ENCODE measurements around the gene CELSR3. TPM values are rescaled to one million over a fixed set of nuclear protein-coding genes. Genes with fewer than 3 reads are reported as not detected.

CELSR3 gene
- total RNA-seq, 1 experiment from 2014 or later, result 7.7 TPM

DNA sequence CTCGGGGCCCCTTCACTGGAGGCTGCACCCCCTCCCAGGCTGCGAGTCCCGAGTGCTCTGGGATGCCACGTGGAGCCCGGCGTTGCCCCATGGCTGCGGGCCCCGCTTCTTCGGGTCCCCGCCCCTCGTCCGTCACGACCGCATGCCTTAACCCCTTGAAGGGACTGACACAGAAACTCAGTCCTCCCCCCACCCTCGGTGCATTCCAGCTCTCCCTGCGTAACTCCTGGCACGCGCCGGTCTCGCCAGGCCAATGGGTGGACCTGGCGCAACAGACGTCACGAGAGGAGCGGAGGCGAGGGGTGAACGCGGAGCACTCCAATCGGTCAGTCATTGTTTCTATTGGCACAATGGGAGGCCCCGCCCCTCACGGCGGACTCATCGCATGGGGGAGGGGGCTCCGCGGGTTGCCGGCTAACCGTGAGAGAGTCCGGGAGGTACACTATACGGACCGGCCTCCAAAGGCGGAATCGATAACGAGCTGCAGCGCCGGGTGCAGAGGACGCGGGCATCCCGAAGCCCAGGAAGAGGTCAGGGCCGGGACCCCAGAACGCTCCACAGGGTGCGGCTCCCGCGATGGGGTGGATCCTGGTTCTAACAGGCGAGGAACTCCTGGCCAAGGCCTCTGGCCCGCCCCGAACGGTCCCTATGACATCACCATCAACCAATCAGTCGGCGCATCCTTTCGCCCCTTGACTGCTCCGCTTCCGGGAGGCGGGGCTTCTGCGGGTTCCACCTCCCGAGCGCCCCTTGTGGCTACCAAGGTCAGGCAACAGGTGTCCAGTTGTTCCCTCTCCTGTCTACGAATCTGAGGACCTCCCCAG, 1.0 kb upstream of the CELSR3 start:
- Histone ChIP-seq H3K4me1 (ENCODE audit: control insufficient read depth, insufficient read depth, low read length) (no peaks in the 10 kb centered on the region), H3K4me3 (ENCODE audit: low read depth in 2 of 2, low read length in 2 of 2) (peak overlapping the region; percentile 52 to 61), H3K27ac (ENCODE audit: low read length) (peak overlapping the region; percentile 88), H3K27me3 (ENCODE audit: control insufficient read depth, insufficient read depth, low read length) (no peaks in the 10 kb centered on the region), H3K9me3 (ENCODE audit: control insufficient read depth, insufficient read depth, low read depth, low read length) (no peaks in the 10 kb centered on the region), H3K36me3 (ENCODE audit: control insufficient read depth, insufficient read depth, low read length) (no peaks in the 10 kb centered on the region)
- no TSS peak for BruUV-seq (replicated peaks)
- peak in 1 of 2 experiments; percentile 50; a peak in 1 of 4 replicates for TF ChIP-seq REST (IDR thresholded peaks at IDR 0.05; ENCODE audit: insufficient read depth in 1 of 2, low read depth in 2 of 2, low read length in 1 of 2)
- TF ChIP-seq TCF7L2 (IDR thresholded peaks at IDR 0.05; ENCODE audit: low read depth, low read length), result no peak
- TF ChIP-seq, protein P1, sequence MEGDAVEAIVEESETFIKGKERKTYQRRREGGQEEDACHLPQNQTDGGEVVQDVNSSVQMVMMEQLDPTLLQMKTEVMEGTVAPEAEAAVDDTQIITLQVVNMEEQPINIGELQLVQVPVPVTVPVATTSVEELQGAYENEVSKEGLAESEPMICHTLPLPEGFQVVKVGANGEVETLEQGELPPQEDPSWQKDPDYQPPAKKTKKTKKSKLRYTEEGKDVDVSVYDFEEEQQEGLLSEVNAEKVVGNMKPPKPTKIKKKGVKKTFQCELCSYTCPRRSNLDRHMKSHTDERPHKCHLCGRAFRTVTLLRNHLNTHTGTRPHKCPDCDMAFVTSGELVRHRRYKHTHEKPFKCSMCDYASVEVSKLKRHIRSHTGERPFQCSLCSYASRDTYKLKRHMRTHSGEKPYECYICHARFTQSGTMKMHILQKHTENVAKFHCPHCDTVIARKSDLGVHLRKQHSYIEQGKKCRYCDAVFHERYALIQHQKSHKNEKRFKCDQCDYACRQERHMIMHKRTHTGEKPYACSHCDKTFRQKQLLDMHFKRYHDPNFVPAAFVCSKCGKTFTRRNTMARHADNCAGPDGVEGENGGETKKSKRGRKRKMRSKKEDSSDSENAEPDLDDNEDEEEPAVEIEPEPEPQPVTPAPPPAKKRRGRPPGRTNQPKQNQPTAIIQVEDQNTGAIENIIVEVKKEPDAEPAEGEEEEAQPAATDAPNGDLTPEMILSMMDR (IDR thresholded peaks at IDR 0.05), result peak; percentile 87
- peak; percentile 87 for TF ChIP-seq POLR2AphosphoS5 (IDR thresholded peaks at IDR 0.05; ENCODE audit: low read depth, low read length)
- no peak for TF ChIP-seq SIN3A (IDR thresholded peaks at IDR 0.05; ENCODE audit: borderline replicate concordance, insufficient read depth, low read depth, low read length)
- DNase-seq (ENCODE audit: low read depth, low spot score) (peak; percentile 87), ATAC-seq (peak; percentile 97)
- POLR2A ChIA-PET, result no interaction called here
- intact Hi-C loops (cut with micrococcal nuclease; ENCODE audit: unreplicated experiment) (no loop called here), in situ Hi-C loops (cut with HindIII; ENCODE audit: low pct_unique_long_range_greater_than_20kb, low sequenced_read_pairs) (no loop called here)
- CTCF ChIA-PET, result no interaction called here

- intact Hi-C loops (cut with micrococcal nuclease; ENCODE audit: unreplicated experiment) (no loop called here), in situ Hi-C loops (cut with HindIII; ENCODE audit: low pct_unique_long_range_greater_than_20kb, low sequenced_read_pairs) (no loop called here)
- Histone ChIP-seq H3K27ac (ENCODE audit: low read length) (no peak overlapping the region), H3K4me1 (ENCODE audit: control insufficient read depth, insufficient read depth, low read length) (no peaks in the 10 kb centered on the region), H3K9me3 (ENCODE audit: control insufficient read depth, insufficient read depth, low read depth, low read length) (no peaks in the 10 kb centered on the region), H3K36me3 (ENCODE audit: control insufficient read depth, insufficient read depth, low read length) (no peaks in the 10 kb centered on the region), H3K4me3 (ENCODE audit: low read depth in 2 of 2, low read length in 2 of 2) (peak overlapping the region in 1 of 2 experiments; percentile 52; a peak in 1 of 4 replicates), H3K27me3 (ENCODE audit: control insufficient read depth, insufficient read depth, low read length) (no peaks in the 10 kb centered on the region)
- no peak for DNase-seq (ENCODE audit: low read depth, low spot score)
- no peak for ATAC-seq
- TF ChIP-seq POLR2AphosphoS5 (IDR thresholded peaks at IDR 0.05; ENCODE audit: low read depth, low read length) (no peak), REST (IDR thresholded peaks at IDR 0.05; ENCODE audit: insufficient read depth in 1 of 2, low read depth in 2 of 2, low read length in 1 of 2) (no peak), TCF7L2 (IDR thresholded peaks at IDR 0.05; ENCODE audit: low read depth, low read length) (no peak), SIN3A (IDR thresholded peaks at IDR 0.05; ENCODE audit: borderline replicate concordance, insufficient read depth, low read depth, low read length) (no peak)
- TF ChIP-seq, protein P1 (IDR thresholded peaks at IDR 0.05), result no peak
- ChIA-PET CTCF (no interaction called here), POLR2A (no interaction called here)
- no TSS peak for BruUV-seq (replicated peaks)
Observed at GRCh38 chr3:48662145-48662752, 437 bp downstream of the CELSR3 start.
